Activated B cell treated with CpG ODN at 0.5 μM for 24 hours (primary cell): ENCODE data around the gene ITGA7. TPM values are rescaled to one million over a fixed set of nuclear protein-coding genes. Genes with fewer than 3 reads are reported as not detected.

Experiments used
- ATAC-seq: fragments of 200-7000 bp; cut with Tn5 transposase; one replicate; pipeline ENCODE4 v1.10.0; 2021; ENCODE audit warnings: low read depth, mild to moderate bottlenecking, moderate library complexity
- CTCF ChIA-PET: fragments of 350-600 bp; sonication (Branson Sonifier 250); formaldehyde crosslinking; loops from one replicate; lab custom pipeline; 2021; ENCODE audit warnings: antibody characterized with exemption; lab: Charles Lee
- POLR2A ChIA-PET: fragments of 350-600 bp; sonication (Branson Sonifier 250); formaldehyde crosslinking; loops from one replicate; lab custom pipeline; 2021; ENCODE audit warnings: antibody characterized with exemption; lab: Charles Lee
- DNase-seq: peaks from one replicate; pipeline ENCODE4 v3.0.0; 2022
- H3K27ac Mint-ChIP-seq: one replicate; pipeline ENCODE4 v1.8.0; 2020; ENCODE audit warnings: mixed read lengths
- H3K27me3 Mint-ChIP-seq: one replicate; pipeline ENCODE4 v1.8.0; 2021; ENCODE audit warnings: mixed read lengths
- H3K36me3 Mint-ChIP-seq: one replicate; pipeline ENCODE4 v1.8.0; 2021; ENCODE audit warnings: low read depth, mixed read lengths
- H3K4me1 Mint-ChIP-seq: one replicate; pipeline ENCODE4 v1.8.0; 2021; ENCODE audit warnings: mixed read lengths
- H3K4me3 Mint-ChIP-seq: one replicate; pipeline ENCODE4 v1.8.0; 2020; ENCODE audit warnings: mild to moderate bottlenecking, mixed read lengths
- H3K9me3 Mint-ChIP-seq: one replicate; pipeline ENCODE4 v1.8.0; 2020; ENCODE audit warnings: mixed read lengths
- intact Hi-C: fragments of 100-400 bp; cut with micrococcal nuclease; formaldehyde crosslinking; loops from one replicate; pipeline ENCODE4 v1.15.1; 2024
- total RNA-seq: library from RNA; stranded (reverse); gene quantifications from 2 replicates; pipeline ENCODE4 v1.2.3, GENCODE V29; 2022
- TF ChIP-seq, protein P1 (sequence below): fragments of 200-600 bp; IDR thresholded peaks from one replicate; pipeline ENCODE4 v1.8.0; 2022; ENCODE audit warnings: antibody characterized with exemption, mild to moderate bottlenecking

Gene ITGA7
- total RNA-seq, 1 donor from 2014 or later, result 1.4 TPM

DNA sequence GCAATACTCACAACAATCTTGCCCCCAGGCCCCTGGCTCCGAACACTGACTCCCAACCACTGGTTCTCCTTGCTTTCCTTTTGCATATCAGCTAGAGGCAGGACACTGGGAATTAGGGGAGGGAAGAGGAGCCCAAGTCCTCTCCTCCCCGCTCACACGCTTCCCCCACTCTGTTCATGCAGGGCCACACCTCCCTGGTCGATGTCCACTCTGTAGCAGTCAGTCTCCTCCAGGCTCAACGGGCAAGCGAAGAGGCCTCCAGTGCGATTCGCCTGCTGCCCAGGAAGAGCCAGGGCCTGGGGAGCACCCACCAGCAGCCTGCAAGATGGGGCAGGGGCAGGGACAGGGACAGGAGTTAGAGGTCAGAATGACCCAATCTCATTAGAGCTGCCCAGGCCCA, 4.8 kb downstream of the ITGA7 start:
- Mint-ChIP-seq H3K27me3 (peaks cover 2% of the 10 kb centered on the region), H3K36me3 (no peaks in the 10 kb centered on the region), H3K27ac (no peak overlapping the region), H3K4me3 (no peak overlapping the region), H3K9me3 (no peaks in the 10 kb centered on the region), H3K4me1 (peaks cover 8% of the 10 kb centered on the region)
- ChIA-PET POLR2A (no interaction called here), CTCF (no interaction called here)
- TF ChIP-seq, protein P1, sequence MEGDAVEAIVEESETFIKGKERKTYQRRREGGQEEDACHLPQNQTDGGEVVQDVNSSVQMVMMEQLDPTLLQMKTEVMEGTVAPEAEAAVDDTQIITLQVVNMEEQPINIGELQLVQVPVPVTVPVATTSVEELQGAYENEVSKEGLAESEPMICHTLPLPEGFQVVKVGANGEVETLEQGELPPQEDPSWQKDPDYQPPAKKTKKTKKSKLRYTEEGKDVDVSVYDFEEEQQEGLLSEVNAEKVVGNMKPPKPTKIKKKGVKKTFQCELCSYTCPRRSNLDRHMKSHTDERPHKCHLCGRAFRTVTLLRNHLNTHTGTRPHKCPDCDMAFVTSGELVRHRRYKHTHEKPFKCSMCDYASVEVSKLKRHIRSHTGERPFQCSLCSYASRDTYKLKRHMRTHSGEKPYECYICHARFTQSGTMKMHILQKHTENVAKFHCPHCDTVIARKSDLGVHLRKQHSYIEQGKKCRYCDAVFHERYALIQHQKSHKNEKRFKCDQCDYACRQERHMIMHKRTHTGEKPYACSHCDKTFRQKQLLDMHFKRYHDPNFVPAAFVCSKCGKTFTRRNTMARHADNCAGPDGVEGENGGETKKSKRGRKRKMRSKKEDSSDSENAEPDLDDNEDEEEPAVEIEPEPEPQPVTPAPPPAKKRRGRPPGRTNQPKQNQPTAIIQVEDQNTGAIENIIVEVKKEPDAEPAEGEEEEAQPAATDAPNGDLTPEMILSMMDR, result no peak
- DNase-seq (no peak), ATAC-seq (no peak)
- intact Hi-C loops, result no loop called here

DNA sequence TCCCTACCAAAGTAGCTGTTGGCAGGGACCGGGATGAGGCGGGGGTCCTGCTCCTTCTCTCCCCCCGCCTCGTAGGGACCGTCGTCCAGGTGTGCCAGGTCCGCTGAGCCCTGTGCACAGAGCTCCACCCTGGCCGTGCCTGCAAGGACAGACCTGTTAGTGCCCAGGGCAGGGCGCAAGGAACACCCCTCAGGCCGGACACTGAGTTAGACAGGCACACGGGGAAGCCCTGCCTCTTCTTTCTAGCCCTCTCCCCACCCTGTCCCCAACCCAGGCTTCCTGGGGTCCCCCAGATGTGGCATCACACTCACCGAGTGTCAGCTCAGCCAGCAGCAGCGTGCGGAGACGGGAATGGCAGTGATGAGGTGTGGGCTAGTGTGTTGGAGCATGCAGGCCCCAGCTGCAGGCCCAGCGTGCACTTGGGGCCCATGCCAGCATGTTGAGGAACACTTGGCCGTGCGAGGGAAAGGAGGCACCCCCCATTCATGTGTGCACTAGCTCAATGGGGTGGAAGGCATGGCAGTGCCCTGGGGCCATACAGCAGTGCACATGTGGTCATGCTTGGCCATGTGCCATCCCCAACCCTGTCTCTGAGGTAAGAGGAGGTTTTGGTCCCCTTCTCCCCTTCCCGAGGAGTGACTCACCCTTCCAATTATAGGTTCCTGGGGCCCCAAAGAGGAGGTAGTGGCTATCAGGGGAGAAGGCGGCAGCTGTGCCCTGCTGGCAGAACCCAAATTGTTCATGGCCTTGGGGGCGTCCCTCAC, 7.3 kb downstream of the ITGA7 start:
- ChIA-PET CTCF (no interaction called here), POLR2A (no interaction called here)
- H3K4me3 Mint-ChIP-seq, result no peak overlapping the region
- no peaks in the 10 kb centered on the region for H3K36me3 Mint-ChIP-seq
- ATAC-seq (no peak), DNase-seq (no peak)
- H3K27me3 Mint-ChIP-seq, result peaks cover 11% of the 10 kb centered on the region
- H3K4me1 Mint-ChIP-seq, result no peaks in the 10 kb centered on the region
- H3K9me3 Mint-ChIP-seq, result no peaks in the 10 kb centered on the region
- TF ChIP-seq, protein P1, result no peak
- intact Hi-C loops, result no loop called here
- no peak overlapping the region for H3K27ac Mint-ChIP-seq

DNA sequence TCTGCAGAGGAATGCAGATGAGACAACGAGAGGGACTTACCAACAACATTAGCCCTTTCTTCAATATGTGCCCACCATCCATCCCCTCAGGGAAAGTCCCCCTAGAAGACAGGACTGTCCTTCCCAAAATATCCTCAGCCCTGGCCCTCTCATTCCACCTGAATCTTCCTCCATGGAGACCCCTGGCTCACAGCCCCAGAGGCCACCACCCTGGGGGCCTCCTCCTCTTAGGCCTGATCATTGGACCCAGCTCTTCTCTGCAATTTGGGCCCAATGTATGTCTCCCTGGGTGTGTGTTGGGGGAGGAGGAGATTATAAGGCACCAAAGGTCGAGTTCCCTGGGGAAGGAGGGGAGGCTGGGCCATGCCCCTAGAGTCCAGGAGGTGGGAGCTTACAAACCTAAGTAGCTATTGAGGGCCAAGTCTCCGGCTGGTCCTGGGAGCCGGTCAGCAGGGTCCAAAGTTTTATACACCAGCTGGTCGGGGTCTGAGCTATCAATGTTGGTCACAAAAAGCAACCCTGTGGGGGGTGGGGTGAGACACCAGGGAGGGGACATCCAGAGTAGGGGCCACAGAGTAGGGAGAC, 8.1 kb downstream of the ITGA7 start:
- no peaks in the 10 kb centered on the region for H3K36me3 Mint-ChIP-seq
- TF ChIP-seq, protein P1, result no peak
- no peak overlapping the region for H3K4me3 Mint-ChIP-seq
- H3K4me1 Mint-ChIP-seq, result no peaks in the 10 kb centered on the region
- peaks cover 11% of the 10 kb centered on the region for H3K27me3 Mint-ChIP-seq
- H3K27ac Mint-ChIP-seq, result no peak overlapping the region
- ATAC-seq (no peak), DNase-seq (no peak)
- no peaks in the 10 kb centered on the region for H3K9me3 Mint-ChIP-seq
- intact Hi-C loops, result no loop called here
- CTCF ChIA-PET, result no interaction called here
- POLR2A ChIA-PET, result no interaction called here

DNA sequence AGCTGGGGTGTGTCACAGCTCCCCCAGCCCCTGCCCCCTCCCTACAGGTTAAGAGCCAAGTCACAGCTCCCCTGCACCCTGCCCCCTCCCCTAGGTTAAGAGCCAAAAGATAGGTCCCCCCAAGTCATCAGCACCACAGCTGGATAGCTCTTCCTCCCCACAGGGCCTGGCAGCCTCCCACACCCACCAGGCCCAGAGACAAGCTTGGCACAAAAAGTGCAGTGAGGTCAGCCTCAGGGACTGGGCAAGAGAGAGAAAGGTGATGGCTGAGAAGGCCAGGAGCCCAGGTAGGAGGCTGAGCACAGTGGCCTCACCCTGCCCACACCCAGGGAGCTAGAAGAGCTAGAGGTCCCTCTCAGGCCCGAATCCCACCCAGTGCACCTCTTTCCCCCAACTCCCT, 8.7 kb downstream of the ITGA7 start:
- ATAC-seq (no peak), DNase-seq (no peak)
- Mint-ChIP-seq H3K27me3 (peaks cover 11% of the 10 kb centered on the region), H3K36me3 (no peaks in the 10 kb centered on the region), H3K27ac (no peak overlapping the region), H3K4me3 (no peak overlapping the region), H3K9me3 (no peaks in the 10 kb centered on the region), H3K4me1 (no peaks in the 10 kb centered on the region)
- POLR2A ChIA-PET, result no interaction called here
- TF ChIP-seq, protein P1, result no peak
- CTCF ChIA-PET, result no interaction called here
- intact Hi-C loops, result no loop called here

DNA sequence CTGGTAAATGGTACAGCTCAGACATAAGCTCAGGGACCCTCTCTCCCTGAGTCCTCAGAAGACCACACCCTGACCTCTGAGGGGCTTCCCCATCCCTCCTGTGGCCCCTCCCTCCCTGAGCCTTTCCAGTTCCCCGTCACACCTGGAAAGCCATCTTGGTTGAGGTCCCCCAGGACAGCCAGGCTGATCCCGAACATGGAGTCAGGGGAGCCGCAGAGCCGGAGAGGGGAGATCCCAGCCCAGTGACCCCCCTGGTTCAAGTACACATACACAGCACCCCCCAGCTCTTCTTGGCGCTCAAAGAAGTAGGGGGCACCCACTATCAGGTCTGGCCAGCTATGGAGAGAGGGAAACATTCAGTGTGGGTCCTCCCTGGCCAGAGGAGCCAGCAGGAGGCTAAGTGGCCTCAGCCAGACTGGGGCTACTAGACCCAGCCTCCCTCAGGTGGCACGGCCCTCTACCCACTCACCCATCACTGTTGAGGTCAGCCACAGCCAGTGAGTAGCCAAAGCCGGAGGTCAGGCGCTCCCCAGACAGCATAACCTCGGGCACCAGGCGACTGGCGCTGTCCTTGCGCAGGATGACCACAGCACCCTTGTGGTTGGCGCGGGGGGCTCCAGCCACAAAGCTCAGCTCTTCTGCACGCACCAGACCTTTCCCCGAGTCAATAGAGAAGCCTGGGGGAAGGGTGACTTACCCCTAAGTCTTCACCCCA, 9.3 kb downstream of the ITGA7 start:
- POLR2A ChIA-PET, result no interaction called here
- TF ChIP-seq, protein P1, result no peak
- no peaks in the 10 kb centered on the region for H3K4me1 Mint-ChIP-seq
- H3K9me3 Mint-ChIP-seq, result no peaks in the 10 kb centered on the region
- DNase-seq (no peak), ATAC-seq (no peak)
- no peak overlapping the region for H3K4me3 Mint-ChIP-seq
- intact Hi-C loops, result no loop called here
- H3K27me3 Mint-ChIP-seq, result peaks cover 11% of the 10 kb centered on the region
- CTCF ChIA-PET, result no interaction called here
- no peak overlapping the region for H3K27ac Mint-ChIP-seq
- H3K36me3 Mint-ChIP-seq, result no peaks in the 10 kb centered on the region
